Keratinocyte (primary cell): ENCODE measurements around the gene PHACTR2.

Experiments used
- EZH2 ChIP-seq: IDR thresholded peaks from one replicate; pipeline ENCODE4 v1.6.1; 2012; ENCODE audit warnings: inconsistent platforms, mild to moderate bottlenecking, low read length, moderate library complexity
- TF ChIP-seq, protein P1 (sequence below), 3 experiments: IDR thresholded peaks in 1 of 3; conservative IDR thresholded peaks in 1 of 3; optimal IDR thresholded peaks in 1 of 3; 2 replicates in 2 of 3; 3 replicates in 1 of 3; pipeline versions ENCODE3 to v1.5.1; 2011; ENCODE audit warnings: low read length in 3 of 3, mild to moderate bottlenecking in 3 of 3, moderate library complexity in 2 of 3, control low read depth in 1 of 3, inconsistent platforms in 1 of 3; ENCODE audit not compliant: insufficient read depth in 2 of 3; ENCODE audit errors: extremely low read depth in 1 of 3

DNA sequence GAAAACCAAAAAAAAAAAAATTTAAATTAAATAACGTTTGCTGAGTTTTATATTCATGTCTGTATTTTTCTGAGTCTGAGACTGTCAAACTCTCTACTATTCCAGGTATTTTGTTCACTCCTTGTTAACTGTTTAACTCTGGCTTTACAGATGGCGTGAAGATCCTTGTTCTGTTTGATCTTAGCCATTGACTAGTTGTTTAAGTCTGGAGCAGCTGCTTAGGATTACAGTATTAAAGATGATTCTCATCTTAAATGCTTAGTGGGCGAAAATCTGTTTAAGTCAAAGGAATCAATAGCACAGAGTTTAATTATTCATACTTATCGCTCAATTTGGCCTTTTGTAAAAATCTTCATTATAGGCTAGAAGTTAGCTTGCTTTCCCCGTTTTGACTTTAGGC lies 2.4 kb downstream of the PHACTR2 start:
- TF ChIP-seq, protein P1, sequence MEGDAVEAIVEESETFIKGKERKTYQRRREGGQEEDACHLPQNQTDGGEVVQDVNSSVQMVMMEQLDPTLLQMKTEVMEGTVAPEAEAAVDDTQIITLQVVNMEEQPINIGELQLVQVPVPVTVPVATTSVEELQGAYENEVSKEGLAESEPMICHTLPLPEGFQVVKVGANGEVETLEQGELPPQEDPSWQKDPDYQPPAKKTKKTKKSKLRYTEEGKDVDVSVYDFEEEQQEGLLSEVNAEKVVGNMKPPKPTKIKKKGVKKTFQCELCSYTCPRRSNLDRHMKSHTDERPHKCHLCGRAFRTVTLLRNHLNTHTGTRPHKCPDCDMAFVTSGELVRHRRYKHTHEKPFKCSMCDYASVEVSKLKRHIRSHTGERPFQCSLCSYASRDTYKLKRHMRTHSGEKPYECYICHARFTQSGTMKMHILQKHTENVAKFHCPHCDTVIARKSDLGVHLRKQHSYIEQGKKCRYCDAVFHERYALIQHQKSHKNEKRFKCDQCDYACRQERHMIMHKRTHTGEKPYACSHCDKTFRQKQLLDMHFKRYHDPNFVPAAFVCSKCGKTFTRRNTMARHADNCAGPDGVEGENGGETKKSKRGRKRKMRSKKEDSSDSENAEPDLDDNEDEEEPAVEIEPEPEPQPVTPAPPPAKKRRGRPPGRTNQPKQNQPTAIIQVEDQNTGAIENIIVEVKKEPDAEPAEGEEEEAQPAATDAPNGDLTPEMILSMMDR (optimal IDR thresholded peaks at IDR 0.05 in 1 of 3, IDR thresholded peaks at IDR 0.05 in 1 of 3, conservative IDR thresholded peaks at IDR 0.05 in 1 of 3; ENCODE audit: extremely low read depth in 1 of 3, insufficient read depth in 2 of 3, low read length in 3 of 3) = no peak
- no peak for TF ChIP-seq EZH2
